Measurements from ENCODE around the gene DDIT4.
"Not testable (repeated sequence)": the region's sequence is repeated elsewhere in the genome, so short reads cannot be mapped to it uniquely, and the experiment has no call there.

- not testable (repeated sequence) for TF ChIP-seq POLR2AphosphoS5, CTCF (IDR thresholded peaks at IDR 0.05)
Measured at GRCh38 chr10:72224191-72224590, 49.5 kb upstream of the DDIT4 start.
